SK-N-MC (cell line): ENCODE measurements around the gene EIF1AD.

ENCODE experiments used
- EZH2 ChIP-seq: fragments of 200-600 bp; sonication (generic); IDR thresholded peaks from one replicate; pipeline ENCODE4 v1.6.1; 2017; ENCODE audit warnings: antibody characterized with exemption
- FOXP2 ChIP-seq: optimal IDR thresholded peaks from 2 replicates; pipeline ENCODE3; 2011; ENCODE audit warnings: mild to moderate bottlenecking, moderate library complexity; ENCODE audit not compliant: insufficient read depth; ENCODE audit errors: extremely low read length, control extremely low read depth
- POLR2AphosphoS5 ChIP-seq: IDR thresholded peaks from 2 replicates; pipeline ENCODE4 v1.6.1; 2012; ENCODE audit warnings: mild to moderate bottlenecking, low read depth, low read length, borderline replicate concordance

DNA sequence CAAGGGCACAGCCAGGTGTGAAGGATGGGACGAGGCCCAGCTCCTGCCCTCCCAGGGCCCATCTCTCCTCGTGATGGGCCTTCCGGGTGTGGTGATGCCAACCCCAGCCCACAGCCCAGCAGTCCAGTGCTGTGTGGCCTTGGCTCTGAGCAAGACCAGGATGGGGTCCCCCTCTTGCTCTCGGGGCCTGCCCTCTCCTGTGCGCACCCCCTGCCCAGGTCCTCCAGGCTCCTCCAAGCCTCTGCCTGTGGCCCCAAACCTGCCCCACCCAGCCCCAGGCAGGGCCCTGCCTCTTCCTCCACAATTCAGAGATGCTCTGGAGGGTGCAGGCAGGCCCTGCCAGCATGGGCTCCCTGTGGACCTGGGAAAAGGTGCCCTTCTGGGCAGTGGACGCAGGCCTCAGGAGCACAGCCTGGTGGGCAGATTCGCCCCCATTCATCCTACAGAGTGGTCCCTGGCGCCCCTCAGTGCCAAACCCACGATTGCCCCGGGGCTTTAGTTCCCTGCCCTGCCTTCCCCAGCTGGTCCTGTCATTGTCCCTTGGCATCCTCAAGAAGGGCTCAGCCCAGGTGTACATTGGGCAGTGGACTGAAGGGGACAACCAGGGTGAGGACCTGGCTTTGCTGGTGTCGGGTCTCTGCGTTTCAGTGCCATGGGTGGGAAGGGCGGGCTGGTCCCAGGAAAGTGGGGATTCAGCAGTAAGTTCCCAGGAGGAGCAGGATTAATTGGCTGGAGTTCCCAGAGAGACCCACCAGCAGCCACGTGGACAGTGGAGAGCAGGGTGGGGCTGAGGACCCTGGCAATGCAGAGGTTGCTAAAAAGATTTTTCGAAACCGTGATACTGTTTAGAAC is 19.8 kb downstream of the EIF1AD start:
- TF ChIP-seq POLR2AphosphoS5 (no peak), EZH2 (no peak), FOXP2 (no peak)
